Lower leg skin (tissue), 4 donors: ENCODE measurements around the gene RRN3. TPM values are rescaled to one million over a fixed set of nuclear protein-coding genes. Genes with fewer than 3 reads are reported as not detected.

Experiments
- DNase-seq, 2 donors: peaks; one replicate each; pipeline ENCODE4 v3.0.0-alpha.2; 2019; ENCODE audit warnings: low spot score in 2 of 2
- H3K4me3 ChIP-seq: fragments of 200-600 bp; sonication (generic); 2 replicates; pipeline ENCODE4 v1.5.1; 2017; ENCODE audit warnings: mild to moderate bottlenecking, low read depth; ENCODE audit not compliant: poor library complexity, severe bottlenecking
- POLR2A ChIP-seq, 2 donors: fragments of 450-650 bp; IDR thresholded peaks; one replicate each; pipeline ENCODE4 v1.6.1; 2016 to 2017; ENCODE audit warnings: antibody characterized with exemption in 2 of 2, mild to moderate bottlenecking in 1 of 2, moderate library complexity in 1 of 2
- WGBS, 2 donors: methylation state at CpG; one replicate each; pipeline ENCODE4 v1.1.5; 2018; 5-methylcytosine and 5-hydroxymethylcytosine counted together
- intact Hi-C: fragments of 100-400 bp; cut with DNase I; formaldehyde crosslinking; loops from one replicate; pipeline ENCODE4 v1.15.0; 2023; ENCODE audit warnings: low total_unique reads
- total RNA-seq, 4 donors: library from RNA; depleted of rRNA; stranded (reverse); fragments of >200 nt; gene quantifications; one replicate each; pipeline ENCODE4 v1.1.0, GENCODE V29; 2016
- TF ChIP-seq, protein P1 (sequence below), 3 donors: fragments of 450-650 bp; IDR thresholded peaks; one replicate each; pipeline ENCODE4 v1.5.1; 2016; ENCODE audit warnings: antibody characterized with exemption in 3 of 3, mild to moderate bottlenecking in 3 of 3, moderate library complexity in 2 of 3

The RRN3 gene
- total RNA-seq, 4 donors from 2014 or later, result 19.1 to 29.0 (median 25.3) TPM

DNA sequence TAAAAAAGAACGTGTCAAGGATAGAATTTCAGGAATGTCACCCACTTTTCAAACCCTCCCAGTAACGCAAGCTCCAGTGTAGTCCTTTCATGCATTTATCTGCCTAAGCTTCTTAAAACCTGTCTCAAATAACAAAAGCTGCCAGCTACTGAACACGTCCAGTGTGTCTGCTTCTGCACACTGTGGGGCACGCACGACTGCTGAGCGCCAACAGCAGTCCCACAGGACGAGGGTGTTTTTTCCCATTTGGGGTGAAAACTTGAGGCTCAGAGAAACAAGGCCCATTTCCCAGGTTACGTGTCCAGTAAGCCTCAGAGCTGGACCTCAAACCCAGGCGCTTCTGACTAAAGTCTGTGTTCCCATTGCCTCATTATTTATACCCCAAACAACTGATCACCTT lies 55.4 kb downstream of the RRN3 start:
- H3K4me3 ChIP-seq, result no peak overlapping the region
- intact Hi-C loops, result no loop called here
- no peak for TF ChIP-seq POLR2A (IDR thresholded peaks at IDR 0.05)
- TF ChIP-seq, protein P1, sequence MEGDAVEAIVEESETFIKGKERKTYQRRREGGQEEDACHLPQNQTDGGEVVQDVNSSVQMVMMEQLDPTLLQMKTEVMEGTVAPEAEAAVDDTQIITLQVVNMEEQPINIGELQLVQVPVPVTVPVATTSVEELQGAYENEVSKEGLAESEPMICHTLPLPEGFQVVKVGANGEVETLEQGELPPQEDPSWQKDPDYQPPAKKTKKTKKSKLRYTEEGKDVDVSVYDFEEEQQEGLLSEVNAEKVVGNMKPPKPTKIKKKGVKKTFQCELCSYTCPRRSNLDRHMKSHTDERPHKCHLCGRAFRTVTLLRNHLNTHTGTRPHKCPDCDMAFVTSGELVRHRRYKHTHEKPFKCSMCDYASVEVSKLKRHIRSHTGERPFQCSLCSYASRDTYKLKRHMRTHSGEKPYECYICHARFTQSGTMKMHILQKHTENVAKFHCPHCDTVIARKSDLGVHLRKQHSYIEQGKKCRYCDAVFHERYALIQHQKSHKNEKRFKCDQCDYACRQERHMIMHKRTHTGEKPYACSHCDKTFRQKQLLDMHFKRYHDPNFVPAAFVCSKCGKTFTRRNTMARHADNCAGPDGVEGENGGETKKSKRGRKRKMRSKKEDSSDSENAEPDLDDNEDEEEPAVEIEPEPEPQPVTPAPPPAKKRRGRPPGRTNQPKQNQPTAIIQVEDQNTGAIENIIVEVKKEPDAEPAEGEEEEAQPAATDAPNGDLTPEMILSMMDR (IDR thresholded peaks at IDR 0.05), result no peak
- no peak for DNase-seq
- 82 to 85% methylated on average over 9 of the region's 9 CpGs for WGBS, 2 donors

DNA sequence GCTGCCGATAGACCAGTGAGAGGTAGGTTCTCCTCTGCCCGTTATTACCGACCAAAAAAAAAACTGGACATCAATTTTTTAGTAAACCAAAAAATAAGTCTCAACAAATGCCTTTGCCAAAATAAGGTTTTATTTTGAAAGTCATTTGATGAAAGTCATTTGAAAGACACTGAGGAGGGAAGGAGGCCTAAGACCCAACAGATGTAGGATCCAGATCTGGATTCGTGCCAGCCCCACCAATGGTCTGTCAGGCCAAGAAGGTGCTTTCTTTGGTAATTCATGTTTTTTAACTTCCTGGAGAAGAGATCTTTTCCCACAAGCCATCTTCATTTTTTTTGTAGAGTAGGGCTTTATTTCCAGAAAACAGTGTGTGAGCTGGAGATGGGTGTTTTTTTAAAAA lies 56.3 kb downstream of the RRN3 start:
- TF ChIP-seq, protein P1 (IDR thresholded peaks at IDR 0.05), result no peak
- TF ChIP-seq POLR2A (IDR thresholded peaks at IDR 0.05), result no peak
- DNase-seq, result no peak
- 82 to 96% methylated on average over 4 of the region's 4 CpGs for WGBS, 2 donors
- intact Hi-C loops, result no loop called here
- no peak overlapping the region for H3K4me3 ChIP-seq

DNA sequence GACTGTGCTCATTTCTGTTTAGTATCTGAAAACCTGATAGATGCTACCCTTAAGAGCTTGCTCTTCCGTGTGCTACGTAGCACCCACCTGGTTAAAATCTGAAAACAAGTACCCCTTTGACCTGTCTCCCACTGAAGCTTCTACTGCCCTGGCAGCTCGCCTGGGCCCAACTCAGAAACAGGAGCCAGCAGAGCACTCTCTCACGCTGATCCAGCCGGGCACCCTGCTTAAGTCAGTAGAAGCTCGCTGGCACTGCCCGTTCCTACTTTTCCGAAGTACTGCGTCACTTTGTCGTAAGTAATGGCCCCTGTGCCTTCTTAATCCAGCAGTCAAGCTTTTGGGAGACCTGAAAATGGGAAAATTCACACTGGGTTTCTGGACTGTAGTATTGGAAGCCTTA lies 57.1 kb downstream of the RRN3 start:
- WGBS, 2 donors, result 83 to 89% methylated on average over 10 of the region's 10 CpGs
- intact Hi-C loops, result no loop called here
- TF ChIP-seq, protein P1 (IDR thresholded peaks at IDR 0.05), result no peak
- no peak for TF ChIP-seq POLR2A (IDR thresholded peaks at IDR 0.05)
- no peak overlapping the region for H3K4me3 ChIP-seq
- DNase-seq, result no peak

DNA sequence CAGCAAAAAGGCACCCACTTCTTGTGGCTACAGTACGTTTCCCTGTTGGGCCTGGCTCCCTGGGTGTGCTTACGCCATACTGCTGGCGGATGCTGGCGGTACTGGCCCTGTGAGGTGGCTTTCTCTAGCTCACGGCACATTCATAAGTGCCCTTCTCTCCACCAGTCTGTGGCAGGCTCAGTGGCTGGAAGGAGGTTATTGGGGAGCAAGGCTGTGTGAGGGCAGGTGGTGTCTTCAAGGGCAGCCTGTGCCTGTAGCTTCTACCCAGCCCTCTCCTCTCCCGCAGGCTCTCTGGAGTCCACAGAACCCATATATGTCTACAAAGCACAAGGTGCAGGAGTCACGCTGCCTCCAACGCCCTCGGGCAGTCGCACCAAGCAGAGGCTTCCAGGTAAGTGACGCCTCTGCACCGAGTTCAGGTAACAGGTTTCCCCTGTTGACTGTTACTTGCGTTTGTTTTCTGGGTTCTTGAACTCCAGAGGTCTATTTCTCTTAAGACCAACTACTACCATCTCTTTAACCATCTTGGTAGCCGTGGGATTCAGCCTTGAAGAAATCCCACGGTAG lies 58.8 kb downstream of the RRN3 start:
- DNase-seq, result no peak
- WGBS, 2 donors, result 58 to 63% methylated on average over 15 of the region's 15 CpGs
- intact Hi-C loops, result no loop called here
- TF ChIP-seq, protein P1 (IDR thresholded peaks at IDR 0.05), result no peak
- TF ChIP-seq POLR2A (IDR thresholded peaks at IDR 0.05), result no peak
- H3K4me3 ChIP-seq, result no peak overlapping the region

DNA sequence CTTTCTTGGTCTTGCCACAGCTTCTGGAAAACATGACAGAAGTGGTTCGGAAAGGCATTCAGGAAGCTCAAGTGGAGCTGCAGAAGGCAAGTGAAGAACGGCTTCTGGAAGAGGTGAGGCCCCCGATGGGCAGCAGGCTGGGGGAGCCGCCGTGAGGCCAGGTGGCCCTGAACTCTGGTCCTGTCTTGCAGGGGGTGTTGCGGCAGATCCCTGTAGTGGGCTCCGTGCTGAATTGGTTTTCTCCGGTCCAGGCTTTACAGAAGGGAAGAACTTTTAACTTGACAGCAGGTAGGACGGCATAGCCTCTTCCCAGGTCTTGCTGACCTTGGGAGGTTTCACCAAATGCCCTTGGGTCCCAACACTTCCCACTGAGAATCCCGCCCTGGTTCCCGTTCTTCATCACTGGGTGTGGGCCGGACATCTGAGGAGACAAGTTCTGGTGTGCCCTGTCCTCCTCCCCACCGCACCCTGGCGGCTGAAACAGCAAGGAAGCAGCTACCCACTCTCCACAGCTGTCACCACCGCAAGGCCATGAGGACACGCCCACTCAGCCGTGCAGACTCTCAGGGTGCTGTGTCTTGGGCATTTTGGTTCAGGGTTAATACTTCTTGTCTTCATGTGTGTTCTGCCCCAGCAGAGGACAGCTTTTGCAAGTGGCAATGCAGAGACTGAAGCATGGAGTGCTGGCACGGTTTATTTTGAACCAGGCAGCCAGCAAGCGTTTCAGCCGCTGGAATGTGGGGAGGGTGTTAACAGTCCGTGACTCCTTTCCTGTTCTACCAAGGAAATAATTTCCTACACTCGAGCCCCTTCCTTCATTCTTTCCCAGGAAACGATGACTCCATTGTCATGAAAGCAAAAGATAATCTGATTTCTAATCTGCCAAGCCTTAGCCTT lies 59.6 kb downstream of the RRN3 start:
- H3K4me3 ChIP-seq, result no peak overlapping the region
- intact Hi-C loops, result no loop called here
- TF ChIP-seq, protein P1 (IDR thresholded peaks at IDR 0.05), result no peak
- TF ChIP-seq POLR2A (IDR thresholded peaks at IDR 0.05), result no peak
- WGBS, 2 donors, result 63 to 68% methylated on average over 23 of the region's 23 CpGs
- DNase-seq, result no peak
